Measurements from ENCODE around the gene FABP6. TPM values are rescaled to one million over a fixed set of nuclear protein-coding genes. Genes with fewer than 3 reads are reported as not detected.

The FABP6 gene
- total RNA-seq, 1 donor from 2014 or later: 4.8 TPM

- no peak for TF ChIP-seq EZH2 (IDR thresholded peaks at IDR 0.05)
- no peak for TF ChIP-seq CTCF (IDR thresholded peaks at IDR 0.05)
- no peak for TF ChIP-seq EZH2phosphoT487 (IDR thresholded peaks at IDR 0.05)
- H3K27ac ChIP-seq: no peak overlapping the region
- Mint-ChIP-seq H3K36me3 (peaks cover 14% of the 10 kb centered on the region), H3K9me3 (no peaks in the 10 kb centered on the region), H3K4me3 (no peak overlapping the region), H3K27ac (no peak overlapping the region), H3K4me1 (peaks cover 15% of the 10 kb centered on the region), H3K27me3 (ENCODE audit: insufficient read depth, low read depth) (peaks cover 5% of the 10 kb centered on the region)
- no peaks in the 10 kb centered on the region for H3K27me3 ChIP-seq
- H3K4me1 ChIP-seq: no peaks in the 10 kb centered on the region
- no peaks in the 10 kb centered on the region for H4K20me1 ChIP-seq (ENCODE audit: low read depth)
- H3K9ac ChIP-seq: no peak overlapping the region
- no peak overlapping the region for H2AFZ ChIP-seq (replicated peaks)
- no peaks in the 10 kb centered on the region for H3K79me2 ChIP-seq (ENCODE audit: low read depth)
- no peak overlapping the region for H3K4me3 ChIP-seq
- no peaks in the 10 kb centered on the region for H3K9me3 ChIP-seq (ENCODE audit: low read depth)
- no peak for DNase-seq (ENCODE audit: low spot score)
- no peaks in the 10 kb centered on the region for H3F3A ChIP-seq (ENCODE audit: low read depth)
- H3K36me3 ChIP-seq: no peaks in the 10 kb centered on the region
- H3K4me2 ChIP-seq: no peak overlapping the region
Measured at GRCh38 chr5:160251406-160252155, 22.3 kb downstream of the FABP6 start.

GRCh38 chr5:160252916-160253315, 23.6 kb downstream of the FABP6 start:
- TF ChIP-seq EZH2phosphoT487 (IDR thresholded peaks at IDR 0.05) (no peak), CTCF (IDR thresholded peaks at IDR 0.05) (no peak), EZH2 (IDR thresholded peaks at IDR 0.05) (no peak)
- Histone ChIP-seq H2AFZ (replicated peaks) (no peak overlapping the region), H3K79me2 (ENCODE audit: low read depth) (no peaks in the 10 kb centered on the region), H3K27me3 (no peaks in the 10 kb centered on the region), H3K9ac (no peak overlapping the region), H3K27ac (no peak overlapping the region), H3K9me3 (ENCODE audit: low read depth) (no peaks in the 10 kb centered on the region), H3K4me2 (no peak overlapping the region), H3F3A (ENCODE audit: low read depth) (no peaks in the 10 kb centered on the region), H3K36me3 (no peaks in the 10 kb centered on the region), H3K4me1 (no peaks in the 10 kb centered on the region), H4K20me1 (ENCODE audit: low read depth) (no peaks in the 10 kb centered on the region), H3K4me3 (no peak overlapping the region)
- Mint-ChIP-seq H3K9me3 (no peaks in the 10 kb centered on the region), H3K4me1 (peaks cover 15% of the 10 kb centered on the region), H3K27ac (no peak overlapping the region), H3K27me3 (ENCODE audit: insufficient read depth, low read depth) (peaks cover 5% of the 10 kb centered on the region), H3K36me3 (peaks cover 17% of the 10 kb centered on the region), H3K4me3 (no peak overlapping the region)
- no peak for DNase-seq (ENCODE audit: low spot score)

- Mint-ChIP-seq H3K27me3 (ENCODE audit: insufficient read depth, low read depth) (peaks cover 5% of the 10 kb centered on the region), H3K4me3 (no peak overlapping the region), H3K36me3 (peaks cover 20% of the 10 kb centered on the region), H3K9me3 (no peaks in the 10 kb centered on the region), H3K4me1 (peaks cover 15% of the 10 kb centered on the region), H3K27ac (no peak overlapping the region)
- no peak for DNase-seq (ENCODE audit: low spot score)
- Histone ChIP-seq H3K9me3 (ENCODE audit: low read depth) (no peaks in the 10 kb centered on the region), H3K4me3 (no peak overlapping the region), H2AFZ (replicated peaks) (no peak overlapping the region), H3K79me2 (ENCODE audit: low read depth) (no peaks in the 10 kb centered on the region), H3K4me1 (no peaks in the 10 kb centered on the region), H3K36me3 (no peaks in the 10 kb centered on the region), H3F3A (ENCODE audit: low read depth) (no peaks in the 10 kb centered on the region), H3K9ac (no peak overlapping the region), H3K27me3 (no peaks in the 10 kb centered on the region), H4K20me1 (ENCODE audit: low read depth) (no peaks in the 10 kb centered on the region), H3K4me2 (no peak overlapping the region), H3K27ac (no peak overlapping the region)
- TF ChIP-seq EZH2phosphoT487 (IDR thresholded peaks at IDR 0.05): no peak
Measured at GRCh38 chr5:160253441-160253840, 24.1 kb downstream of the FABP6 start.

- Histone ChIP-seq H3K4me1 (no peaks in the 10 kb centered on the region), H3K27ac (no peak overlapping the region), H3K4me2 (no peak overlapping the region), H3K9ac (no peak overlapping the region), H3K36me3 (no peaks in the 10 kb centered on the region), H3K79me2 (ENCODE audit: low read depth) (no peaks in the 10 kb centered on the region), H3K9me3 (ENCODE audit: low read depth) (no peaks in the 10 kb centered on the region), H3F3A (ENCODE audit: low read depth) (no peaks in the 10 kb centered on the region), H2AFZ (replicated peaks) (no peak overlapping the region), H3K4me3 (no peak overlapping the region), H4K20me1 (ENCODE audit: low read depth) (no peaks in the 10 kb centered on the region), H3K27me3 (no peaks in the 10 kb centered on the region)
- Mint-ChIP-seq H3K4me3 (no peak overlapping the region), H3K27ac (no peak overlapping the region), H3K36me3 (peaks cover 27% of the 10 kb centered on the region), H3K9me3 (no peaks in the 10 kb centered on the region), H3K4me1 (peaks cover 15% of the 10 kb centered on the region), H3K27me3 (ENCODE audit: insufficient read depth, low read depth) (peaks cover 9% of the 10 kb centered on the region)
- no peak for TF ChIP-seq EZH2 (IDR thresholded peaks at IDR 0.05)
- no peak for TF ChIP-seq EZH2phosphoT487 (IDR thresholded peaks at IDR 0.05)
- TF ChIP-seq CTCF (IDR thresholded peaks at IDR 0.05): no peak
- DNase-seq (ENCODE audit: low spot score): no peak
Measured at GRCh38 chr5:160254706-160255105, 25.4 kb downstream of the FABP6 start.
